Neural progenitor cell (in vitro differentiated cells): ENCODE results near the gene CIART. TPM values are rescaled to one million over a fixed set of nuclear protein-coding genes. Genes with fewer than 3 reads are reported as not detected.

ENCODE experiments used
- DNase-seq: peaks from one replicate; pipeline ENCODE4 v3.0.0-alpha.2; 2016; ENCODE audit warnings: low spot score
- H2AFZ ChIP-seq: fragments of 200-600 bp; sonication (generic); replicated peaks from 2 replicates; pipeline ENCODE4 v1.6.1; 2016; ENCODE audit warnings: antibody characterized with exemption
- H3F3A ChIP-seq: fragments of 200-600 bp; sonication (generic); 2 replicates; pipeline ENCODE4 v1.6.1; 2016; ENCODE audit warnings: antibody characterized with exemption, low read depth
- H3K27ac ChIP-seq: fragments of 200-600 bp; sonication (generic); 2 replicates; pipeline ENCODE4 v1.5.1; 2016; ENCODE audit warnings: mild to moderate bottlenecking
- H3K27me3 ChIP-seq: fragments of 200-600 bp; sonication (generic); 2 replicates; pipeline ENCODE4 v1.6.1; 2016; ENCODE audit warnings: mild to moderate bottlenecking, moderate library complexity
- H3K36me3 ChIP-seq: fragments of 200-600 bp; sonication (generic); 2 replicates; pipeline ENCODE4 v1.5.1; 2016
- H3K4me1 ChIP-seq: fragments of 200-600 bp; sonication (generic); 2 replicates; pipeline ENCODE4 v1.6.1; 2016; ENCODE audit warnings: mixed run types
- H3K4me2 ChIP-seq: fragments of 200-600 bp; sonication (generic); 2 replicates; pipeline ENCODE4 v1.6.1; 2016
- H3K4me3 ChIP-seq: fragments of 200-600 bp; sonication (generic); 2 replicates; pipeline ENCODE4 v1.5.1; 2016
- H3K79me2 ChIP-seq: fragments of 200-600 bp; sonication (generic); 2 replicates; pipeline ENCODE4 v1.6.1; 2016; ENCODE audit warnings: low read depth
- H3K9ac ChIP-seq: fragments of 200-600 bp; sonication (generic); 2 replicates; pipeline ENCODE4 v1.6.1; 2016
- H3K9me3 ChIP-seq: fragments of 200-600 bp; sonication (generic); 2 replicates; pipeline ENCODE4 v1.5.1; 2016; ENCODE audit warnings: low read depth
- H4K20me1 ChIP-seq: fragments of 200-600 bp; sonication (generic); 2 replicates; pipeline ENCODE4 v1.6.1; 2016; ENCODE audit warnings: low read depth
- H3K27ac Mint-ChIP-seq: 3 replicates; pipeline ENCODE4 v1.8.0; 2021; ENCODE audit warnings: mixed read lengths
- H3K27me3 Mint-ChIP-seq: 2 replicates; pipeline ENCODE4 v1.8.0; 2022; ENCODE audit warnings: low read depth, mild to moderate bottlenecking, inconsistent platforms, moderate library complexity, mixed read lengths; ENCODE audit not compliant: insufficient read depth
- H3K36me3 Mint-ChIP-seq: 3 replicates; pipeline ENCODE4 v1.8.0; 2021; ENCODE audit warnings: mixed read lengths
- H3K4me1 Mint-ChIP-seq: 3 replicates; pipeline ENCODE4 v1.8.0; 2021; ENCODE audit warnings: mixed read lengths
- H3K4me3 Mint-ChIP-seq: 3 replicates; pipeline ENCODE4 v1.8.0; 2021; ENCODE audit warnings: mild to moderate bottlenecking, moderate library complexity, mixed read lengths
- H3K9me3 Mint-ChIP-seq: 3 replicates; pipeline ENCODE4 v1.8.0; 2020; ENCODE audit warnings: mixed read lengths
- EZH2 ChIP-seq: fragments of 200-600 bp; sonication (generic); IDR thresholded peaks from 2 replicates; pipeline ENCODE4 v1.6.1; 2017; ENCODE audit warnings: antibody characterized with exemption, mild to moderate bottlenecking, moderate library complexity
- EZH2phosphoT487 ChIP-seq: fragments of 200-600 bp; sonication (generic); IDR thresholded peaks from 2 replicates; pipeline ENCODE4 v1.6.1; 2017; ENCODE audit warnings: antibody characterized with exemption
- total RNA-seq: library from RNA; depleted of rRNA; stranded (reverse); fragments of >200 nt; gene quantifications from 2 replicates; pipeline ENCODE4 v1.2.3, GENCODE V29; 2015; ENCODE audit warnings: low replicate concordance
- TF ChIP-seq, protein P1 (sequence below): fragments of 200-600 bp; sonication (generic); IDR thresholded peaks from 2 replicates; pipeline ENCODE4 v1.5.1; 2017; ENCODE audit warnings: antibody characterized with exemption, mild to moderate bottlenecking

Gene CIART
- total RNA-seq, 1 donor from 2014 or later = 25.3 TPM

DNA sequence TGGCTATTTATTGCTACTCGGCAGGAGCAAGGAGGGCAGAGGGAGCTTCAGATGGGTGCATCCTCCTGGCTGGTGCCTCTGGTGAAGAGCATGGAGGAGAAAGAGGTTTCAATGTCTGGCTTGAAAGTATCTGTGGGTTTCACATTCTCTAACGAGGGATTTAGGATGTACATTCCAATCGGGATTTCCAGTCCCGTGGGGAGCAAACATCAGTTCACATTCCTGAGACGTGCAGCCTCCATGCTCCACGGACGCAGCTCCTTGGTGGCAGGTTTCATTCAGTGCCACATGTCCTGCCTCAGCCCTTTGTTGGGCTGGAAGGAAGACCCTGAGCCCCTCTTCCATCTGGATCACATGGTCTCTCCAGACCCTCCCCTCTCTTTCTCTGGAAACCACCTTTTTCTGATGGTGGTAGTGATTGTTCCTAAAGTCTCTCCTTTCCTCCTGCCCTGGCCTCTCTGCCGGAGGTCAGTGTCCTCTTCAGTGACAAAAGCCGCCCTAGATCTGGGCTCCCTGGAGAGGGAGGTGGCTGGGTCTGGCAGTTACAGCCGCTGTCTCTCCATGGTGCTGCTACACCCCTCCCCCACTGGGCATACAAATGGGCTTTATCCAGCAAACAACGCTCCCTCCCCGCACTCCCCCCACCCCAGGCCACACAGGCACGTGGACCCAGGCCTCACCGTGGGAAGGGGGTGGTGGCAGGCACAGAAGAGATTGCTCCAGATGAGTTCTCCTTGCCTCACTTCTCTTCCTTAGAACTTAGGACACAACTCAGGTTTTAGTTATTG lies 25.6 kb upstream of the CIART start:
- TF ChIP-seq EZH2 (no peak), EZH2phosphoT487 (no peak)
- TF ChIP-seq, protein P1, sequence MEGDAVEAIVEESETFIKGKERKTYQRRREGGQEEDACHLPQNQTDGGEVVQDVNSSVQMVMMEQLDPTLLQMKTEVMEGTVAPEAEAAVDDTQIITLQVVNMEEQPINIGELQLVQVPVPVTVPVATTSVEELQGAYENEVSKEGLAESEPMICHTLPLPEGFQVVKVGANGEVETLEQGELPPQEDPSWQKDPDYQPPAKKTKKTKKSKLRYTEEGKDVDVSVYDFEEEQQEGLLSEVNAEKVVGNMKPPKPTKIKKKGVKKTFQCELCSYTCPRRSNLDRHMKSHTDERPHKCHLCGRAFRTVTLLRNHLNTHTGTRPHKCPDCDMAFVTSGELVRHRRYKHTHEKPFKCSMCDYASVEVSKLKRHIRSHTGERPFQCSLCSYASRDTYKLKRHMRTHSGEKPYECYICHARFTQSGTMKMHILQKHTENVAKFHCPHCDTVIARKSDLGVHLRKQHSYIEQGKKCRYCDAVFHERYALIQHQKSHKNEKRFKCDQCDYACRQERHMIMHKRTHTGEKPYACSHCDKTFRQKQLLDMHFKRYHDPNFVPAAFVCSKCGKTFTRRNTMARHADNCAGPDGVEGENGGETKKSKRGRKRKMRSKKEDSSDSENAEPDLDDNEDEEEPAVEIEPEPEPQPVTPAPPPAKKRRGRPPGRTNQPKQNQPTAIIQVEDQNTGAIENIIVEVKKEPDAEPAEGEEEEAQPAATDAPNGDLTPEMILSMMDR = no peak
- Mint-ChIP-seq H3K36me3 (peaks cover 6% of the 10 kb centered on the region), H3K9me3 (no peaks in the 10 kb centered on the region), H3K27me3 (peaks cover 12% of the 10 kb centered on the region), H3K4me1 (peaks cover 54% of the 10 kb centered on the region), H3K27ac (peak overlapping the region; percentile 95), H3K4me3 (peak overlapping the region; percentile 93)
- H3K9me3 ChIP-seq = no peaks in the 10 kb centered on the region
- peak overlapping the region; percentile 98 for H3K27ac ChIP-seq
- no peak overlapping the region for H2AFZ ChIP-seq
- peak; percentile 84 for DNase-seq
- peak overlapping the region; percentile 99 for H3K4me2 ChIP-seq
- H3K4me1 ChIP-seq = peaks cover 23% of the 10 kb centered on the region
- H3K79me2 ChIP-seq = peaks cover 44% of the 10 kb centered on the region
- peak overlapping the region; percentile 84 for H3K4me3 ChIP-seq
- peak overlapping the region; percentile 67 for H3K9ac ChIP-seq
- no peaks in the 10 kb centered on the region for H4K20me1 ChIP-seq
- H3F3A ChIP-seq = peaks cover 56% of the 10 kb centered on the region
- H3K27me3 ChIP-seq = no peaks in the 10 kb centered on the region
- no peaks in the 10 kb centered on the region for H3K36me3 ChIP-seq

DNA sequence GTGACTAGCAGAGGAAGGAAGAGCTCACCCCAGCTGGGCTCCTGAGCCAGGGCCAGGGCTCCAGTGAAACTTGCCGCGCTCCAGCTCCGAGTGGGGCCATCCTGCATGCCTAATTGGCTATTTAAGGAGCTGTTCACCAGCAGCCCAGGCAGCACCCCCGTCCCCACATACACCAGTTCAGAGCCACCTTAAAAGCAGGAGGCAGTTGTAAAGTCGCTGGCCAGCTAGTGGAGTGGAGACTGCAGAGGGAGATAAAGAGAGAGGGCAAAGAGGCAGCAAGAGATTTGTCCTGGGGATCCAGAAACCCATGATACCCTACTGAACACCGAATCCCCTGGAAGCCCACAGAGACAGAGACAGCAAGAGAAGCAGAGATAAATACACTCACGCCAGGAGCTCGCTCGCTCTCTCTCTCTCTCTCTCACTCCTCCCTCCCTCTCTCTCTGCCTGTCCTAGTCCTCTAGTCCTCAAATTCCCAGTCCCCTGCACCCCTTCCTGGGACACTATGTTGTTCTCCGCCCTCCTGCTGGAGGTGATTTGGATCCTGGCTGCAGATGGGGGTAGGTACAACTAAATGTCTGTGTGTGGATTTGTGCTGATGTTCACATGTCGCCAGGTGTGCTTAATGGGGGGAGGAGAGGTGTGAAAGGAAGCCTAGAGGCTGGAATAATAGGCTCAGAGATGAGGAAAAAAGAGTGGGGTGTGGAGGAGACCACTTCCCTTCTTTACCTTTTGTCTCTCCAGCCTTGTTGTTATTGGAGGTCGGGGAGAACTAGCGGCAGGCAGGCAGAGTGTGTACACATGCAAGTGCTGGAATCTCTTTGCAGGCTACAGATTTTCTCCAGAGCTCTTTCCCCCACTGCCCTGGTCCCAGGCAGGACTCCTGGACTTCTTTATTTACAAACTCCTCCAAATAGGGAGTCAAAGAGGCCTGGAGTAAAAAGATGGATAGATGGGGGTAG lies 24.4 kb upstream of the CIART start, which contains the start of gene CA14:
CA14 (plus strand) TSS at position 151 of the 962 bp plus-strand sequence; CDS start at position 506, 355 bp downstream.
- H3K27me3 Mint-ChIP-seq = peaks cover 12% of the 10 kb centered on the region
- Histone ChIP-seq H3K4me2 (peak within 1 kb of the TSS; percentile 99), H2AFZ (no peak within 1 kb of the TSS), H3K79me2 (peaks cover 48% of the 10 kb centered on the region), H3K4me3 (peak within 1 kb of the TSS; percentile 84), H4K20me1 (no peaks in the 10 kb centered on the region), H3K36me3 (no peaks in the 10 kb centered on the region), H3K27me3 (no peaks in the 10 kb centered on the region), H3K4me1 (peaks cover 23% of the 10 kb centered on the region), H3K9me3 (no peaks in the 10 kb centered on the region), H3F3A (peaks cover 62% of the 10 kb centered on the region), H3K9ac (peak within 1 kb of the TSS; percentile 67), H3K27ac (peak within 1 kb of the TSS; percentile 98)
- peak; percentile 80 for DNase-seq
- peak within 1 kb of the TSS; percentile 95 for H3K27ac Mint-ChIP-seq
- H3K9me3 Mint-ChIP-seq = no peaks in the 10 kb centered on the region
- peaks cover 54% of the 10 kb centered on the region for H3K4me1 Mint-ChIP-seq
- H3K4me3 Mint-ChIP-seq = peak within 1 kb of the TSS; percentile 93
- peaks cover 12% of the 10 kb centered on the region for H3K36me3 Mint-ChIP-seq
- TF ChIP-seq EZH2phosphoT487 (no peak), EZH2 (no peak)
- TF ChIP-seq, protein P1 = no peak

- Histone ChIP-seq H3K4me2 (peak overlapping the region; percentile 99), H3F3A (peaks cover 68% of the 10 kb centered on the region), H3K4me1 (peaks cover 23% of the 10 kb centered on the region), H2AFZ (no peak overlapping the region), H3K4me3 (peak overlapping the region; percentile 84), H4K20me1 (no peaks in the 10 kb centered on the region), H3K79me2 (peaks cover 48% of the 10 kb centered on the region), H3K27ac (peak overlapping the region; percentile 83), H3K9ac (peak overlapping the region; percentile 67), H3K9me3 (no peaks in the 10 kb centered on the region), H3K27me3 (no peaks in the 10 kb centered on the region), H3K36me3 (no peaks in the 10 kb centered on the region)
- H3K4me3 Mint-ChIP-seq = peak overlapping the region; percentile 93
- H3K27ac Mint-ChIP-seq = peak overlapping the region; percentile 95
- no peaks in the 10 kb centered on the region for H3K9me3 Mint-ChIP-seq
- peaks cover 54% of the 10 kb centered on the region for H3K4me1 Mint-ChIP-seq
- peaks cover 9% of the 10 kb centered on the region for H3K27me3 Mint-ChIP-seq
- DNase-seq = no peak
- TF ChIP-seq EZH2 (no peak), EZH2phosphoT487 (no peak)
- TF ChIP-seq, protein P1 = no peak
- H3K36me3 Mint-ChIP-seq = peaks cover 12% of the 10 kb centered on the region
Observed at GRCh38 chr1:150259217-150259616, 23.1 kb upstream of the CIART start.
